ENCODE measurements around the gene HMX1.

DNA sequence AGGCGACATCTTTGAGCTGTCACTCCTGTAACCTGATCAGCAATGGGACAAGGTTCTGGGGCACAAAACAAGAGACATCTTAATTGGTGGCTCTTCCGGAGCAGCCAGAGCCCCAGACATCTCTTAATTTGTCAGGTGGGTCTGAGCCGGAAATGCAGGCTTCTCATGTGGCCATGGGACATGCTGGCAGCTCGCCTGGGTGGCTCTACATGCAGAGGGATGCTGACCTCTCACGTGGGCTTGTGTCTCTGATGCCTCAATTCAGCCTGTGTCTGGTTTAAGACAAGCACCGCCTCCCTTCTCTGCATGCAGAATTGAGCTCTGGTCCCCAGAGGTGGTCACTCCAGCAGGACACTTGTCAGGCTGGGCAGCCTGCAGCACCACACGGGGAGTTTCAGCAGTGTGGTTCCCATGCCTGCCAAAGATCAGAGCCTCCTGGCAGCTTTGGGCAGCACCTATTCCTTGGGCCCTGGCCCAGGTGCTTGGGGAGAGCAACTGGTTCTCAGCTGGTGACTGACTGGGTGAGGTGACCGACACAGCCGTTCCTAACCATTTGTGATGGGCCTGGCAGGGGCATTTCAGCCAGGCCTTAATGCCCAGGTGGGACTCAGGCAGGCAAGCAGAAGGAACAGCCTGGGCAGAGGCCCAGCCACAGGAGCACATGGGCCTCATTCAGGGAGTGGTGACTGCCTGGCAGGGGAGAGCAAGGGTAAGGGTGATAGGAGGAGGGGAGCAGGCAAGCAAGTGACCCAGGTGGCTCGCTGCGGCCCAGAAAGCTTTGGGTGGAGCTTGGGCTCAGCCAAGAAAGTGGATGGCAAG lies 53.4 kb downstream of the HMX1 start:
- TF ChIP-seq, protein P1, sequence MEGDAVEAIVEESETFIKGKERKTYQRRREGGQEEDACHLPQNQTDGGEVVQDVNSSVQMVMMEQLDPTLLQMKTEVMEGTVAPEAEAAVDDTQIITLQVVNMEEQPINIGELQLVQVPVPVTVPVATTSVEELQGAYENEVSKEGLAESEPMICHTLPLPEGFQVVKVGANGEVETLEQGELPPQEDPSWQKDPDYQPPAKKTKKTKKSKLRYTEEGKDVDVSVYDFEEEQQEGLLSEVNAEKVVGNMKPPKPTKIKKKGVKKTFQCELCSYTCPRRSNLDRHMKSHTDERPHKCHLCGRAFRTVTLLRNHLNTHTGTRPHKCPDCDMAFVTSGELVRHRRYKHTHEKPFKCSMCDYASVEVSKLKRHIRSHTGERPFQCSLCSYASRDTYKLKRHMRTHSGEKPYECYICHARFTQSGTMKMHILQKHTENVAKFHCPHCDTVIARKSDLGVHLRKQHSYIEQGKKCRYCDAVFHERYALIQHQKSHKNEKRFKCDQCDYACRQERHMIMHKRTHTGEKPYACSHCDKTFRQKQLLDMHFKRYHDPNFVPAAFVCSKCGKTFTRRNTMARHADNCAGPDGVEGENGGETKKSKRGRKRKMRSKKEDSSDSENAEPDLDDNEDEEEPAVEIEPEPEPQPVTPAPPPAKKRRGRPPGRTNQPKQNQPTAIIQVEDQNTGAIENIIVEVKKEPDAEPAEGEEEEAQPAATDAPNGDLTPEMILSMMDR (conservative IDR thresholded peaks at IDR 0.05; ENCODE audit: low read depth in 2 of 2): no peak
- no peak for TF ChIP-seq POLR2AphosphoS5 (IDR thresholded peaks at IDR 0.05; ENCODE audit: low read depth)
